Muscle of leg (tissue), 11 donors: Measurements from ENCODE around the gene COL23A1. TPM values are rescaled to one million over a fixed set of nuclear protein-coding genes. Genes with fewer than 3 reads are reported as not detected.

Experiments used
- DNase-seq: peaks from one replicate; pipeline ENCODE4 v3.0.0; 2013
- H3K27ac ChIP-seq: one replicate; pipeline ENCODE4 v1.5.1; 2013; ENCODE audit warnings: mild to moderate bottlenecking, low read length, control low read depth
- H3K27me3 ChIP-seq: one replicate; pipeline ENCODE4 v1.6.1; 2013; ENCODE audit warnings: low read length; ENCODE audit not compliant: control insufficient read depth, insufficient read depth
- H3K36me3 ChIP-seq: one replicate; pipeline ENCODE4 v1.6.1; 2013; ENCODE audit warnings: low read length; ENCODE audit not compliant: control insufficient read depth, insufficient read depth
- H3K4me1 ChIP-seq: one replicate; pipeline ENCODE4 v1.6.1; 2013; ENCODE audit warnings: low read length; ENCODE audit not compliant: control insufficient read depth, insufficient read depth
- H3K4me3 ChIP-seq: one replicate; pipeline ENCODE4 v1.5.1; 2013; ENCODE audit warnings: low read length, control low read depth
- H3K9me3 ChIP-seq: replicated peaks from 2 replicates; pipeline ENCODE4 v1.6.1; 2013; ENCODE audit warnings: low read depth, low read length; ENCODE audit not compliant: control insufficient read depth
- WGBS: methylation state at CpG from one replicate; pipeline ENCODE4 v1.1.5; 2013; ENCODE audit warnings: missing lambda C conversion rate; ENCODE audit not compliant: insufficient coverage; 5-methylcytosine and 5-hydroxymethylcytosine counted together
- polyA plus RNA-seq, 8 donors: library from polyadenylated mRNA; unstranded; fragments of 120-200 nt; gene quantifications; one replicate each; pipeline versions ENCODE4 v1.2.1 to v1.2.3, GENCODE V29; 2013; ENCODE audit warnings: inconsistent platforms in 1 of 8, low replicate concordance in 1 of 8; ENCODE audit not compliant: insufficient read length in 8 of 8, insufficient read depth in 1 of 8
- total RNA-seq: library from RNA; stranded (reverse); fragments of 120-200 nt; gene quantifications from one replicate; pipeline ENCODE4 v1.2.4, GENCODE V29; 2013

The COL23A1 gene
- total and polyA plus RNA-seq, 9 donors, result 1.3 to 5.1 (median 3.0) TPM

- no peak for DNase-seq
- Histone ChIP-seq H3K27me3 (peaks cover 13% of the 10 kb centered on the region), H3K9me3 (no peaks in the 10 kb centered on the region), H3K36me3 (no peaks in the 10 kb centered on the region), H3K4me3 (no peak overlapping the region), H3K4me1 (peaks cover 40% of the 10 kb centered on the region), H3K27ac (no peak overlapping the region)
- WGBS, result 82% methylated on average over 26 of the region's 27 CpGs
Measured at GRCh38 chr5:178365501-178366440, 224.4 kb downstream of the COL23A1 start.

- peaks cover 48% of the 10 kb centered on the region for H3K4me1 ChIP-seq
Measured at GRCh38 chr5:178364326-178364675, 225.9 kb downstream of the COL23A1 start.

GRCh38 chr5:178363501-178364325 lies 226.5 kb downstream of the COL23A1 start:
- DNase-seq, result no peak
- H3K27me3 ChIP-seq, result peaks cover 23% of the 10 kb centered on the region
- H3K27ac ChIP-seq, result no peak overlapping the region
- H3K4me3 ChIP-seq, result no peak overlapping the region
- peaks cover 48% of the 10 kb centered on the region for H3K4me1 ChIP-seq
- H3K36me3 ChIP-seq, result no peaks in the 10 kb centered on the region
- H3K9me3 ChIP-seq, result no peaks in the 10 kb centered on the region
- WGBS, result 78% methylated on average over 23 of the region's 25 CpGs

More at GRCh38 chr5:178364326-178364675, 225.9 kb downstream of the COL23A1 start:
- 80% methylated on average over 3 of the region's 7 CpGs for WGBS
- Histone ChIP-seq H3K9me3 (no peaks in the 10 kb centered on the region), H3K4me3 (no peak overlapping the region), H3K36me3 (no peaks in the 10 kb centered on the region), H3K27me3 (peaks cover 24% of the 10 kb centered on the region), H3K27ac (no peak overlapping the region)
- no peak for DNase-seq

- Histone ChIP-seq H3K36me3 (no peaks in the 10 kb centered on the region), H3K27me3 (peaks cover 23% of the 10 kb centered on the region), H3K4me1 (peaks cover 42% of the 10 kb centered on the region), H3K4me3 (no peak overlapping the region), H3K27ac (no peak overlapping the region), H3K9me3 (no peaks in the 10 kb centered on the region)
- DNase-seq, result no peak
- WGBS, result 88% methylated on average over 8 of the region's 19 CpGs
Measured at GRCh38 chr5:178361657-178362445, 228.3 kb downstream of the COL23A1 start.

- Histone ChIP-seq H3K27ac (no peak overlapping the region), H3K4me3 (no peak overlapping the region), H3K4me1 (peaks cover 52% of the 10 kb centered on the region), H3K27me3 (peaks cover 32% of the 10 kb centered on the region), H3K36me3 (no peaks in the 10 kb centered on the region), H3K9me3 (no peaks in the 10 kb centered on the region)
- DNase-seq, result no peak
- 33% methylated on average over 5 of the region's 5 CpGs for WGBS
Measured at GRCh38 chr5:178360926-178361235, 229.3 kb downstream of the COL23A1 start.

- peaks cover 52% of the 10 kb centered on the region for H3K4me1 ChIP-seq
- H3K9me3 ChIP-seq, result no peaks in the 10 kb centered on the region
- H3K27ac ChIP-seq, result no peak overlapping the region
- no peak overlapping the region for H3K4me3 ChIP-seq
- 60% methylated on average over 14 of the region's 19 CpGs for WGBS
- peak; percentile 56 for DNase-seq
- H3K36me3 ChIP-seq, result no peaks in the 10 kb centered on the region
- H3K27me3 ChIP-seq, result peaks cover 36% of the 10 kb centered on the region
Measured at GRCh38 chr5:178360222-178360925, 229.8 kb downstream of the COL23A1 start.

- Histone ChIP-seq H3K9me3 (no peaks in the 10 kb centered on the region), H3K27me3 (peaks cover 35% of the 10 kb centered on the region), H3K36me3 (no peaks in the 10 kb centered on the region), H3K4me3 (no peak overlapping the region), H3K27ac (no peak overlapping the region), H3K4me1 (peaks cover 50% of the 10 kb centered on the region)
- 29% methylated on average over 7 of the region's 9 CpGs for WGBS
- DNase-seq, result no peak
Measured at GRCh38 chr5:178359738-178360137, 230.5 kb downstream of the COL23A1 start.

- Histone ChIP-seq H3K9me3 (no peaks in the 10 kb centered on the region), H3K36me3 (no peaks in the 10 kb centered on the region), H3K27ac (no peak overlapping the region), H3K4me1 (peaks cover 36% of the 10 kb centered on the region), H3K27me3 (peaks cover 33% of the 10 kb centered on the region), H3K4me3 (no peak overlapping the region)
- WGBS, result 94% methylated on average over 5 of the region's 5 CpGs
- no peak for DNase-seq
Measured at GRCh38 chr5:178357678-178358077, 232.5 kb downstream of the COL23A1 start.

GRCh38 chr5:178357121-178357521 lies 233.1 kb downstream of the COL23A1 start:
- no peaks in the 10 kb centered on the region for H3K36me3 ChIP-seq
- H3K27ac ChIP-seq, result no peak overlapping the region
- no peak overlapping the region for H3K4me3 ChIP-seq
- DNase-seq, result no peak
- WGBS, result 39% methylated on average over 9 of the region's 13 CpGs
- no peaks in the 10 kb centered on the region for H3K9me3 ChIP-seq
- H3K27me3 ChIP-seq, result peaks cover 33% of the 10 kb centered on the region
- H3K4me1 ChIP-seq, result peaks cover 31% of the 10 kb centered on the region
